Activated CD8-positive, alpha-beta T cell treated with anti-CD3 and anti-CD28 coated beads, Interleukin-2, amount 10 ng/mL, durations not matched to agents 7 days and 5 days (primary cell): ENCODE results near the gene HDGFL2. TPM values are rescaled to one million over a fixed set of nuclear protein-coding genes. Genes with fewer than 3 reads are reported as not detected.

Experiments
- ATAC-seq: fragments of 150-1000 bp; cut with Tn5 transposase; one replicate; pipeline ENCODE4 v1.10.0; 2021; ENCODE audit warnings: moderate library complexity
- CTCF ChIA-PET: fragments of 350-600 bp; sonication (Branson Sonifier 250); formaldehyde crosslinking; loops from one replicate; lab custom pipeline; 2021; ENCODE audit warnings: antibody characterized with exemption; lab: Charles Lee
- POLR2A ChIA-PET: fragments of 350-600 bp; sonication (Branson Sonifier 250); formaldehyde crosslinking; loops from one replicate; lab custom pipeline; 2021; ENCODE audit warnings: antibody characterized with exemption; lab: Charles Lee
- DNase-seq: peaks from one replicate; pipeline ENCODE4 v3.0.0-alpha.2; 2020
- H3K27ac Mint-ChIP-seq: one replicate; pipeline ENCODE4 v1.8.0; 2021; ENCODE audit warnings: mild to moderate bottlenecking, mixed read lengths
- H3K27me3 Mint-ChIP-seq: one replicate; pipeline ENCODE4 v1.8.0; 2021; ENCODE audit warnings: low read depth, mixed read lengths
- H3K36me3 Mint-ChIP-seq: one replicate; pipeline ENCODE4 v1.8.0; 2021; ENCODE audit warnings: low read depth, mixed read lengths
- H3K4me1 Mint-ChIP-seq: one replicate; pipeline ENCODE4 v1.8.0; 2021; ENCODE audit warnings: low read depth, mixed read lengths
- H3K4me3 Mint-ChIP-seq: one replicate; pipeline ENCODE4 v1.8.0; 2021; ENCODE audit warnings: mild to moderate bottlenecking, mixed read lengths
- H3K9me3 Mint-ChIP-seq: one replicate; pipeline ENCODE4 v1.8.0; 2022; ENCODE audit warnings: mixed read lengths; ENCODE audit not compliant: insufficient read depth
- total RNA-seq, 2 experiments: library from RNA; stranded (reverse); gene quantifications; one replicate each; pipeline ENCODE4 v1.2.3, GENCODE V29; 2021

Gene HDGFL2
- total RNA-seq, 2 experiments from 2014 or later, result 53.9 to 57.6 TPM

- Mint-ChIP-seq H3K4me3 (no peak overlapping the region), H3K4me1 (no peaks in the 10 kb centered on the region), H3K27me3 (no peaks in the 10 kb centered on the region), H3K27ac (no peak overlapping the region), H3K36me3 (no peaks in the 10 kb centered on the region), H3K9me3 (no peaks in the 10 kb centered on the region)
- ATAC-seq (no peak), DNase-seq (no peak)
- POLR2A ChIA-PET, result no interaction called here
- CTCF ChIA-PET, result interaction anchor here (0.7 kb wide), 1 partner anchor 8 kb away, joined by 3 read pairs; no protein-coding TSS in a partner anchor
Observed at GRCh38 chr19:4516939-4517300, 44.8 kb downstream of the HDGFL2 start.

GRCh38 chr19:4517451-4518057, 45.5 kb downstream of the HDGFL2 start:
- DNase-seq, result no peak
- no peak overlapping the region for H3K27ac Mint-ChIP-seq
- no peaks in the 10 kb centered on the region for H3K9me3 Mint-ChIP-seq
- H3K27me3 Mint-ChIP-seq, result no peaks in the 10 kb centered on the region
- H3K36me3 Mint-ChIP-seq, result no peaks in the 10 kb centered on the region
- ATAC-seq, result no peak
- H3K4me3 Mint-ChIP-seq, result no peak overlapping the region
- ChIA-PET CTCF (no interaction called here), POLR2A (no interaction called here)
- no peaks in the 10 kb centered on the region for H3K4me1 Mint-ChIP-seq

GRCh38 chr19:4518345-4519171, 46.5 kb downstream of the HDGFL2 start, which contains the start of gene PLIN4:
PLIN4 (minus strand) TSS chr19:4518486; CDS start chr19:4518272, 214 bp downstream.
- Mint-ChIP-seq H3K27ac (no peak within 1 kb of the TSS), H3K36me3 (no peaks in the 10 kb centered on the region), H3K9me3 (no peaks in the 10 kb centered on the region), H3K4me3 (no peak within 1 kb of the TSS), H3K27me3 (no peaks in the 10 kb centered on the region), H3K4me1 (no peaks in the 10 kb centered on the region)
- CTCF ChIA-PET, result no interaction called here
- ATAC-seq (no peak), DNase-seq (no peak)
- POLR2A ChIA-PET, result no interaction called here

- no peak overlapping the region for H3K4me3 Mint-ChIP-seq
- ChIA-PET POLR2A (no interaction called here), CTCF (no interaction called here)
- H3K27ac Mint-ChIP-seq, result no peak overlapping the region
- H3K36me3 Mint-ChIP-seq, result no peaks in the 10 kb centered on the region
- ATAC-seq (no peak), DNase-seq (no peak)
- H3K4me1 Mint-ChIP-seq, result no peaks in the 10 kb centered on the region
- no peaks in the 10 kb centered on the region for H3K27me3 Mint-ChIP-seq
- H3K9me3 Mint-ChIP-seq, result no peaks in the 10 kb centered on the region
Observed at GRCh38 chr19:4519172-4519496, 47.0 kb downstream of the HDGFL2 start.

- no peaks in the 10 kb centered on the region for H3K9me3 Mint-ChIP-seq
- H3K4me3 Mint-ChIP-seq, result no peak overlapping the region
- ChIA-PET POLR2A (no interaction called here), CTCF (no interaction called here)
- no peaks in the 10 kb centered on the region for H3K27me3 Mint-ChIP-seq
- no peaks in the 10 kb centered on the region for H3K36me3 Mint-ChIP-seq
- H3K4me1 Mint-ChIP-seq, result no peaks in the 10 kb centered on the region
- DNase-seq, result no peak
- no peak overlapping the region for H3K27ac Mint-ChIP-seq
- no peak for ATAC-seq
Observed at GRCh38 chr19:4519521-4520277, 47.6 kb downstream of the HDGFL2 start.

- Mint-ChIP-seq H3K36me3 (no peaks in the 10 kb centered on the region), H3K4me3 (no peak overlapping the region), H3K4me1 (no peaks in the 10 kb centered on the region), H3K9me3 (no peaks in the 10 kb centered on the region), H3K27ac (no peak overlapping the region), H3K27me3 (no peaks in the 10 kb centered on the region)
- DNase-seq (no peak), ATAC-seq (no peak)
- ChIA-PET POLR2A (no interaction called here), CTCF (interaction anchor here (1.1 kb wide), 1 partner anchor 26 kb away, joined by 3 read pairs; no protein-coding TSS in a partner anchor)
Observed at GRCh38 chr19:4521170-4521887, 49.2 kb downstream of the HDGFL2 start.

GRCh38 chr19:4521888-4522242, 49.8 kb downstream of the HDGFL2 start:
- no peak for ATAC-seq
- Mint-ChIP-seq H3K4me1 (no peaks in the 10 kb centered on the region), H3K27me3 (no peaks in the 10 kb centered on the region), H3K9me3 (no peaks in the 10 kb centered on the region), H3K27ac (no peak overlapping the region), H3K4me3 (no peak overlapping the region), H3K36me3 (no peaks in the 10 kb centered on the region)
- ChIA-PET CTCF (interaction anchor here (1.1 kb wide), 1 partner anchor 25 kb away, joined by 3 read pairs; no protein-coding TSS in a partner anchor), POLR2A (no interaction called here)
- DNase-seq, result no peak

GRCh38 chr19:4522291-4523002, 50.4 kb downstream of the HDGFL2 start:
- H3K4me1 Mint-ChIP-seq, result no peaks in the 10 kb centered on the region
- ATAC-seq, result no peak
- no peaks in the 10 kb centered on the region for H3K27me3 Mint-ChIP-seq
- H3K4me3 Mint-ChIP-seq, result no peak overlapping the region
- H3K27ac Mint-ChIP-seq, result no peak overlapping the region
- ChIA-PET POLR2A (no interaction called here), CTCF (interaction anchor here (0.8 to 4.2 kb wide), 12 partner anchors 9 to 255 kb away, joined by 3 to 39 read pairs (median 5); partner anchors contain the start of genes LRG1 and PLIN5)
- no peak for DNase-seq
- H3K9me3 Mint-ChIP-seq, result no peaks in the 10 kb centered on the region
- H3K36me3 Mint-ChIP-seq, result no peaks in the 10 kb centered on the region

- ChIA-PET CTCF (interaction anchor here (0.8 to 4.2 kb wide), 14 partner anchors 10 to 257 kb away, joined by 3 to 39 read pairs (median 4); partner anchors contain the start of genes LRG1 and PLIN5), POLR2A (no interaction called here)
- no peaks in the 10 kb centered on the region for H3K27me3 Mint-ChIP-seq
- H3K9me3 Mint-ChIP-seq, result no peaks in the 10 kb centered on the region
- H3K4me1 Mint-ChIP-seq, result no peaks in the 10 kb centered on the region
- DNase-seq (peak; percentile 31), ATAC-seq (no peak)
- no peaks in the 10 kb centered on the region for H3K36me3 Mint-ChIP-seq
- no peak overlapping the region for H3K4me3 Mint-ChIP-seq
- H3K27ac Mint-ChIP-seq, result no peak overlapping the region
Observed at GRCh38 chr19:4523306-4524110, 51.4 kb downstream of the HDGFL2 start.

GRCh38 chr19:4524808-4525562, 52.9 kb downstream of the HDGFL2 start:
- H3K27me3 Mint-ChIP-seq, result no peaks in the 10 kb centered on the region
- ChIA-PET CTCF (interaction anchor here (0.6 to 4.2 kb wide), 19 partner anchors 8 to 1097 kb away, joined by 3 to 39 read pairs (median 3); partner anchors contain the start of genes DAPK3, LRG1 and PLIN5), POLR2A (interaction anchor here (0.5 to 0.6 kb wide), 2 partner anchors 22 to 1377 kb away, joined by 3 read pairs; no protein-coding TSS in a partner anchor)
- H3K4me3 Mint-ChIP-seq, result no peak overlapping the region
- DNase-seq (peak; percentile 76), ATAC-seq (peak; percentile 72)
- no peak overlapping the region for H3K27ac Mint-ChIP-seq
- H3K36me3 Mint-ChIP-seq, result no peaks in the 10 kb centered on the region
- no peaks in the 10 kb centered on the region for H3K9me3 Mint-ChIP-seq
- no peaks in the 10 kb centered on the region for H3K4me1 Mint-ChIP-seq
